Measurements from ENCODE around the gene CYP4F12.

The CYP4F12 gene

GRCh38 chr19:15715642-15716041 is 42.8 kb downstream of the CYP4F12 start:
- no peak for DNase-seq (ENCODE audit: low read depth)

- DNase-seq (ENCODE audit: low read depth), result no peak
Observed at GRCh38 chr19:15717809-15718208, 44.9 kb downstream of the CYP4F12 start.

GRCh38 chr19:15721268-15721667 is 48.4 kb downstream of the CYP4F12 start:
- no peak for DNase-seq (ENCODE audit: low read depth)

GRCh38 chr19:15722956-15723355 is 50.1 kb downstream of the CYP4F12 start:
- DNase-seq (ENCODE audit: low read depth), result no peak

GRCh38 chr19:15727724-15728123 is 54.8 kb downstream of the CYP4F12 start, which contains the start of gene OR10H2:
TSS of gene OR10H2 (plus strand) at chr19:15728024. CDS start at chr19:15728044, 20 bp downstream.
- DNase-seq (ENCODE audit: low read depth), result no peak

- no peak for DNase-seq (ENCODE audit: low read depth)
Observed at GRCh38 chr19:15730538-15730937, 57.7 kb downstream of the CYP4F12 start.

GRCh38 chr19:15732388-15732787 is 59.5 kb downstream of the CYP4F12 start:
- no peak for DNase-seq (ENCODE audit: low read depth)

- no peak for DNase-seq (ENCODE audit: low read depth)
Observed at GRCh38 chr19:15733895-15734294, 61.0 kb downstream of the CYP4F12 start.

- no peak for DNase-seq (ENCODE audit: low read depth)
Observed at GRCh38 chr19:15737722-15738121, 64.8 kb downstream of the CYP4F12 start, which contains the start of gene OR10H3. TSS of gene OR10H3 (plus strand) at chr19:15737985. CDS start at chr19:15741393, 3,408 bp downstream.

- no peak for DNase-seq (ENCODE audit: low read depth)
Observed at GRCh38 chr19:15740785-15741184, 67.9 kb downstream of the CYP4F12 start.
